Measurements from ENCODE around the gene DEPP1.

GRCh38 chr10:44955413-44956070 is 23.1 kb downstream of the DEPP1 start:
- TF ChIP-seq, protein P1, sequence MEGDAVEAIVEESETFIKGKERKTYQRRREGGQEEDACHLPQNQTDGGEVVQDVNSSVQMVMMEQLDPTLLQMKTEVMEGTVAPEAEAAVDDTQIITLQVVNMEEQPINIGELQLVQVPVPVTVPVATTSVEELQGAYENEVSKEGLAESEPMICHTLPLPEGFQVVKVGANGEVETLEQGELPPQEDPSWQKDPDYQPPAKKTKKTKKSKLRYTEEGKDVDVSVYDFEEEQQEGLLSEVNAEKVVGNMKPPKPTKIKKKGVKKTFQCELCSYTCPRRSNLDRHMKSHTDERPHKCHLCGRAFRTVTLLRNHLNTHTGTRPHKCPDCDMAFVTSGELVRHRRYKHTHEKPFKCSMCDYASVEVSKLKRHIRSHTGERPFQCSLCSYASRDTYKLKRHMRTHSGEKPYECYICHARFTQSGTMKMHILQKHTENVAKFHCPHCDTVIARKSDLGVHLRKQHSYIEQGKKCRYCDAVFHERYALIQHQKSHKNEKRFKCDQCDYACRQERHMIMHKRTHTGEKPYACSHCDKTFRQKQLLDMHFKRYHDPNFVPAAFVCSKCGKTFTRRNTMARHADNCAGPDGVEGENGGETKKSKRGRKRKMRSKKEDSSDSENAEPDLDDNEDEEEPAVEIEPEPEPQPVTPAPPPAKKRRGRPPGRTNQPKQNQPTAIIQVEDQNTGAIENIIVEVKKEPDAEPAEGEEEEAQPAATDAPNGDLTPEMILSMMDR (IDR thresholded peaks at IDR 0.05): no peak
- no peak for TF ChIP-seq POLR2A (IDR thresholded peaks at IDR 0.05)
